ENCODE measurements around the gene SF1. TPM values are rescaled to one million over a fixed set of nuclear protein-coding genes. Genes with fewer than 3 reads are reported as not detected.

SF1 gene, protein sequence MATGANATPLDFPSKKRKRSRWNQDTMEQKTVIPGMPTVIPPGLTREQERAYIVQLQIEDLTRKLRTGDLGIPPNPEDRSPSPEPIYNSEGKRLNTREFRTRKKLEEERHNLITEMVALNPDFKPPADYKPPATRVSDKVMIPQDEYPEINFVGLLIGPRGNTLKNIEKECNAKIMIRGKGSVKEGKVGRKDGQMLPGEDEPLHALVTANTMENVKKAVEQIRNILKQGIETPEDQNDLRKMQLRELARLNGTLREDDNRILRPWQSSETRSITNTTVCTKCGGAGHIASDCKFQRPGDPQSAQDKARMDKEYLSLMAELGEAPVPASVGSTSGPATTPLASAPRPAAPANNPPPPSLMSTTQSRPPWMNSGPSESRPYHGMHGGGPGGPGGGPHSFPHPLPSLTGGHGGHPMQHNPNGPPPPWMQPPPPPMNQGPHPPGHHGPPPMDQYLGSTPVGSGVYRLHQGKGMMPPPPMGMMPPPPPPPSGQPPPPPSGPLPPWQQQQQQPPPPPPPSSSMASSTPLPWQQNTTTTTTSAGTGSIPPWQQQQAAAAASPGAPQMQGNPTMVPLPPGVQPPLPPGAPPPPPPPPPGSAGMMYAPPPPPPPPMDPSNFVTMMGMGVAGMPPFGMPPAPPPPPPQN
- total RNA-seq = 75.2 TPM

DNA sequence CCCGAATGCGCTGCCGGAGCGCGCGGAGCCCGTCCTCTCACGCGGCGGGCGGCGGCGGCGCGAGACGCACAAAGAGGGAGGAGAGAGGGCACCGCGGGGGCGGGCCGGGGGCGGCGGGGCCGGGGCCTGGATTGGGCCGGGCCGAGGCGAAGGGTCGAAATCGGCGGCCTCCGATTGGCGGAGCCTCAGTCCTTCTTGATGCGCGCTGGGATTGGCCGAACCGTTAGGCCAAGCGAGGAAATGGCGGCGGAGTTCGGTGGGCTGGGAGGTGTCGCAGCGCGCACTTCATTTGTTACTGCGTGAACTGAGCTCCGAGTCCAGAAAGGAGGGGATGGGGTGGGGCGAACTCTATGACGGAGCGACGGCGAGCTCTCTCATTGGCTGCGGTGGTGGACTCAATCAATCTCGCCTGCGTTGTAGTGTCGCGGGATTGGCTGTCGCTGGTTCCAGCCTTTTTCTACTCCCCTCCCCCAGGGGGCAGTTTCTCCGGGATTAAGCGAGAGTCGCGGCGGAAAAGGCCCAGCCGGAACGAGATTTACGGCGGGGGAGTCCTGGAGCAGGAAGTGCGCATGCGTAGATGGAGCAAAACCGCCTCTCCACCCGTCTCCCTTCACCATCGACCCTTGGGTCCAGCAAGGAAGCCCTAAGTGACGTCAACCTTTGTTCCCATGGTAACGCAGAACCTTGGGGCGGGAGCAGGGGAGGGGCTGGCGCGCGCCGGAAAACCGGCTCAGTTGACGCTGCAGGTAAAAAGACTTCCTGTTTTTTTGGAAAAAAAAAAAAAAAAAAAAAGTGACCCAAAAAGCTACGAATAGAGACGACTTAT, at the start of gene SF1:
TSS of gene SF1 (minus strand) at position 70 of the 826 bp plus-strand sequence. CDS start 150 bp downstream, outside the sequence.

DNA sequence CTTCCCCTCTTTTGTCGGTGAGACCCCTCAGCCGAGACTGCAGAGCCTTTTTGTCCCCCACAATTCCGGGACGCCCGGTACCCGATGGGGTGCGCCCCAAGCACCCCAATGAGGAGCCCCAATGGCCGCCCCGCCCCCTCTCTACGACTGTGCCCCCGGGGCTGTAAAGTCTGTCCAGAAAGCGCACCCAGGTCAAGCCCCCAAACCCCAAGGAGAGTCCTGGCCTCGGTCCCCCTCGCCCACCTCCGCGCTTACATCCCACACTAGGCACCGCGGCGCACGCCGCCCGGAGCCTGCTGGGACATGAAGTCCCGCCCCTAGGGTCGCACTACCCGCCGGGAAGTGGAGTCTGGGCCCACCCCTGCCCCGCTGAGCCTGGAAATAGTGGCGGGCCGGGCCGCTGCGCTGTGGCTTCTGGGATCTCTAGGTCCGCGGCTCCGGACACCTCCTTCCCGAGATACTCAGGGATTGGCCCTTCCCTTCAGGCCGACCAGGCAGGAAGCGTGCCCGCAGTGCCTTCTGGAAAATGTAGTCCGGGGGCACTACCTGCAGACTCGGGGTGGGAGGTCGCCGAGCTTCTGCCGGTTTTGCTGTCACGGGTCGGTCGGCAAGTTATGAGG, 32.0 kb upstream of the SF1 start, which contains the start of gene MEN1:
TSS of gene MEN1 (minus strand) at position 281 of the 620 bp plus-strand sequence. CDS start 442 bp downstream, outside the sequence.

DNA sequence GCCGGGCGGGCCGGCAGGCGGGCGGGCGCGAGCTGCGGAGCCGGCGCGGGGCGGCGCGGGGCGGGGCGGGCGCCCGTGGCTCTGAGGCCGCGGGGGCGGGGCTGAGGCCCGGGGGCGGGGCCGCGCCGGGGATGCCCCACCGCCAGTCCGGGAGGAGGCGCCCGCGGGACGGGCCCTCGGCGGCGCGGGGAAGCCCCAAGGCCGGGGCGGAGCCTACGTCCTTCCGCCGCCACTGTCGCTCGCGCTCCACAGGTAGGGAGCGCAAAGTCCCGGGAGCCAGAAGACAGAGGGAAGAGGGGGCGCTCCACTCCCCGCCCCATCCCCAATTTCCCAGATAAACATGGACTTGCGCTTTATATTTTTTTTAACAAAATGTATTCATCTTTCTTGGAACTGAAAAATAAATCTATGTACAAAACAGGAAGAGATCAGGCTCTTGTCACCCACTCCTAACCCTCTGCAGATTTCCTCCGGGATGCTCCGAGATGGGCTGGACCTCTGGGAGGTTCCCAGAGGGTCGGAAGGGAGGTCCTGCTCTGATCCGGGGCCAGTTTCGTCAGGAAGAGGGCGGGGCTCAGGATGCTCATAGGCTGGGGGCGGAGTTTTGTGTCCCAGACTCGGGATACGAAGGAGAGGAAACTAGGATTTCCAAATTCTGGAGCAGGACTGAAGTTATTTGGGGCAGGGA, 25.0 kb upstream of the SF1 start, which contains the start of gene MAP4K2:
TSS of gene MAP4K2 (minus strand) at position 57 of the 688 bp plus-strand sequence. CDS start 65 bp downstream, outside the sequence.

DNA sequence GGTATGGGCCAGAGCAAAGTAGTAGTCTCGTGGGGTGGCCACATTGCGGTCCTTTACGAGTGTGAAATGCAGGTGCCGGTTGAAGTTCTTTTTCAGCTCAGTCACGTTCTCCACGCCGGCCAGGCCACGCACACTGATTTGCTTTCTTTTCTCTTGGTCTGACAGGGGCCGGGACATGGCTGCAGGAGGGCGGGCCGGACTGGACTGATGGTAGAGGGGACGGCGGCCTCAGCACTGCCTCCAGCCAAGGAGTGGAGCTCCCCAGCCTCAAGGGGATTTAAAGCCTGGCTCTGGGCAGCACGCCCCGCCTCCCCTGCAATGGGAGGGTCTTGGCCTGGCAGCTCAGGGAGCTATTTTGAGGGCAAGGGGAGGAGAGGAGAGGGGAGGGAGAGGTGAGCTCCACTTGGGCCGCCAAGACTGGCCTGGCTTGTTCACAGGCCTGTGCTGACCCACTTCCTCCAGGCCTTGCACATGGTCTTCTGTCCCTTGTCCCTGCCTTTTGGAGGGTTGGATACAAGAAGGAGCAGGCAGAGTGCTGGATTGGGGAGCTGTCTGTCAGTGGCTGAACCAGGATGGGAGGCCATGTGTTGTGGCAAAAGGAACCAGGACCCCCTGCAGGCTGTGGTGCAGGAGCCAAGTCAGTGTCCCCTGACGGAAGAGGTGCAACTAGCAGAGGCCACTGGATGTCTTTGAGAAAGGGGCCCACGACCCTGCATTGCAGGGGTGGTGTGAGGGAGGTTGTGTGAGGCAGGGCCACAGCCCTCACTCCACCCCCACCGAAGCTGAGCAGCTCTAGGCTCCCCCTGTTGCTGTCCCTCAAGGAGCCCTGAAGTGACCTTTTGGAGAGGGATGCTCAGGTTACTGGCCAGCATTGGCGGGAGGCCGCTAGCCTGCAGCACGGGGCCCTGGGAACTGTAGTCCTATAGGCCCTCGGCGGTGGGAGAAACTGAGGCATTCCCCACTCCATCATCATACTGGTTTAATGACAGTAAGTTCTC, 18.3 kb downstream of the SF1 start, which contains the start of gene PYGM:
TSS of gene PYGM (minus strand) at position 253 of the 998 bp plus-strand sequence. CDS start at position 177, 76 bp downstream.

DNA sequence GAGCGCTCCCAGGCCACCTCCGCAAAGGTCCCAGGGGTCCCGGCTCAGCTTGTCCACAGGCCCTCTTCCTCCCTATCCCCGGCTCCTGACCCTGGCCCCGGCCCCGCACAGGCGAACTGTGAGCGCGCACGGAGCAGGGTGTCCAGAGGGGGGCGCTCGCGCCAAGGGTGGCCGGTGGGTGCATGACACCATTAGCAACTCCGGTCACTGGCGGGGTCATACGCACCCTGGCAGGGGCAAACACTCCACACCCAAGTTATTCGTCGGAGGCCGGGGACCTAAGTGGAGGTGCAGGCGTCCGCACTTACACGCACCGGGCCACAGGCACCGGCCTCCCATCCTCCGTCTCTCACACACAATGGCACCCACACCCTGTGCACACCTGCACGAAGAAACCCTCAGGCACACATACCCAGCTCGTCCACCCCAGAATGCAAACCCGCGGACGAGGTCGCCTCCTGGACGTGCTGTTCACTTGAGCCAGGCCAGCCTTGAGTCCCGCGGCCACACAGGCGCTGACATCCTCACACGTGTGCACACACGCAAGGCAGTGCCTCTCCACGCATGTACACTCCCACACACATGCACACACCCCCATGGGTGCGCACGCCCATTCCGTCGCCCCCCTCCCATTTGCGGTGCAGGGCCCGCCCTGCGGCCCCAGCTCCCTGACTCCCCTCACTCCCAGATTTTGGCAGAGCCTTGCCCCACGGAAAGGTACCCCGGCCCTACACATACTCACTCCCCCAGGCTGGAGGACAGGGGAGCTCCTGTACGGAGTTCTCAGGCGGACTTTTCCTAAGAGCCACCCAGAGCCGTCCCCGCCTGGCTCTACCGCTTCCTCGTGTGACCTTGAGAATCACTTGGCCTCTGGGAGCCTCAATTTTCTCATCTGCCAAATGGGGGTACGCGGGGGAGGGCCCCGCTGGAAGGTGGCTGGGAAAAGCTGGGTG, 34.5 kb downstream of the SF1 start, which contains the start of gene RASGRP2:
TSS of gene RASGRP2 (minus strand) at position 552 of the 953 bp plus-strand sequence. CDS start 1,276 bp downstream, outside the sequence.

DNA sequence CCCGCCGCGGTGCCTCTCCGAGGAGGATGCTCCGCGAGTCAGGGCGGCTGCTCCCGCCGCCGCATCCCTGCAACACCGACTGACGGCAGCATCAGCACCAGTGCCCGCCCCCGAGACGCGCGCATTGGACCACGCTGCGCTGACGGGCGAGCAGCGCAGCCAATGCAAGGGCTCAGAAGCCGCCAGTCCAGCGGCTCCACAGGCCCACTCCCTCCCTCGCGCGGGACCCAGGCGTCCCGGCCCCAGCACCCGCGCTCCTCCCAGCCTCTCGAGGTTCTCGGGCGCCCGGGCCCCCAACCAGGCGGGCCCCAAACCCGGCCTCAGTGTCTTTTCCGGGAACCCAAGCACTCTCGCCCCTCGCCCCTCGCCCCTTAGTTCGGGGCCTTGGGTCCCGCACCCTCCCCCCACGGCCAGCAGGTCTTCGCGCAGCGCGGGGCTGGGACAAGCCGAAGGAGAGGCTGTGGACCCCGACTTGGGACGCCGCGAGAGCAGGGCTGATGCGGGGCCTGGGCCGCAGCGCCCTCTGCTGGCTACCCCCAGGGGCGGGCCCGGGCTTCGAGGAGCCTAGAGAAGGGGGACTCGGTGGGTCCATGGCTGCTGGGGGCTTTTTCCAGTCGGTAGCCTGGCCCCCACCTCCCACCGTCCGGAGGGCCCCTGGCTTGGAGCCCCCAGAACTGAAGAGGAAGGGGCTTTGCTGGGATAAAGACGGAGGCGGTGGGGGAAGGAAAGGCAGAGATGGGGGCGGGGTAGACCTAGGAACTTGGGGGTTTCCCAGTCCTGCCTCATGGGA, 55.0 kb downstream of the SF1 start, which contains the start of gene NRXN2:
TSS of gene NRXN2 (minus strand) at position 81 of the 790 bp plus-strand sequence. CDS start 9,498 bp downstream, outside the sequence.

Other genes starting within 250 kb of the SF1 start
- not detected for gene SLC22A11, start 222.6 kb downstream of the SF1 start, total RNA-seq
- not detected for gene SLC22A12, start 187.3 kb downstream of the SF1 start, total RNA-seq
- 397 TPM for gene NRXN2, start 55.3 kb downstream of the SF1 start, total RNA-seq
- 54.2 TPM for gene RASGRP2, start 34.4 kb downstream of the SF1 start, total RNA-seq
- 2.3 TPM for gene PYGM, start 18.6 kb downstream of the SF1 start, total RNA-seq
- gene MAP4K2, start 24.7 kb upstream of the SF1 start, total RNA-seq = 17.1 TPM
- gene MEN1, start 32.0 kb upstream of the SF1 start, total RNA-seq = 18.0 TPM
- gene CDC42BPG, start 66.1 kb upstream of the SF1 start, total RNA-seq = 2.1 TPM
- gene EHD1, start 100.1 kb upstream of the SF1 start, total RNA-seq = 39.0 TPM
- gene ATG2A, start 138.7 kb upstream of the SF1 start, total RNA-seq = 9.9 TPM
- 39.7 TPM for gene PPP2R5B, start 146.1 kb upstream of the SF1 start, total RNA-seq
- gene GPHA2, start 157.4 kb upstream of the SF1 start, total RNA-seq = not detected
- not detected for gene MAJIN, start 193.6 kb upstream of the SF1 start, total RNA-seq
- gene BATF2, start 218.4 kb upstream of the SF1 start, total RNA-seq = not detected
- gene ARL2, start 235.6 kb upstream of the SF1 start, total RNA-seq = 73.4 TPM
- 16.4 TPM for gene SNX15, start 248.9 kb upstream of the SF1 start, total RNA-seq